Type B pancreatic cell (in vitro differentiated cells): ENCODE results near the gene CPNE2. TPM values are rescaled to one million over a fixed set of nuclear protein-coding genes. Genes with fewer than 3 reads are reported as not detected.

Source experiments
- DNase-seq: peaks from one replicate; pipeline ENCODE4 v3.0.0; 2021; ENCODE audit warnings: mixed read lengths; ENCODE audit not compliant: unreplicated experiment; ENCODE audit errors: extremely low spot score
- H3K27ac Mint-ChIP-seq: 2 replicates; pipeline ENCODE4 v1.8.0; 2021; ENCODE audit warnings: mild to moderate bottlenecking, mixed read lengths
- H3K27me3 Mint-ChIP-seq: 2 replicates; pipeline ENCODE4 v1.8.0; 2021; ENCODE audit warnings: mixed read lengths
- H3K36me3 Mint-ChIP-seq: 2 replicates; pipeline ENCODE4 v1.8.0; 2021; ENCODE audit warnings: mixed read lengths
- H3K4me1 Mint-ChIP-seq: one replicate; pipeline ENCODE4 v1.8.0; 2021; ENCODE audit warnings: mixed read lengths; ENCODE audit not compliant: unreplicated experiment
- H3K4me3 Mint-ChIP-seq: 2 replicates; pipeline ENCODE4 v1.8.0; 2021; ENCODE audit warnings: mild to moderate bottlenecking, mixed read lengths
- H3K9me3 Mint-ChIP-seq: 2 replicates; pipeline ENCODE4 v1.8.0; 2021; ENCODE audit warnings: mixed read lengths
- total RNA-seq: library from RNA; stranded (reverse); gene quantifications from 2 replicates; pipeline ENCODE4 v1.2.1, GENCODE V29; 2021; ENCODE audit warnings: low replicate concordance
- TF ChIP-seq, protein P1 (sequence below): fragments of 200-600 bp; sonication (generic); conservative IDR thresholded peaks from 2 replicates; pipeline ENCODE4 v1.5.0; 2021; ENCODE audit warnings: antibody characterized with exemption, mild to moderate bottlenecking

The CPNE2 gene
- total RNA-seq, 1 donor from 2014 or later = 28.8 TPM

DNA sequence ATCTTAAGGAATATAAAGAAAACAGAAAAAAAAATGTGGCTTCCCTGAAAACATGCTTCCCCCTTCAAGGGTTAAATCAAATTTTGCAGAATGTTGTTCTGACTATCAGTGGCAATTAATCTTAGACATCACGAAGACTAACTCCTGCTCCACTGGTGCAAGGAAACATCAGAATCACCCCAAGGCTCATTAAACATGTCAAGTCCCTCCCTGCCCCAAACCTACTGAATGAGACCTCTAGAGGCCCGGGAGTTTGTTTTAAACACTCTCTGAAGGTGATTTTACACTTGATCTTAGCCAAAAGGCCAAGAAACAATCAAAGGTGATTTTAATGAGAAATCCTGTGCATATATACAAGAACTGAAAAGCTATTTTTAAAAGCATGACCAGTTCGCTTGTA is 75.2 kb downstream of the CPNE2 start:
- peaks cover 21% of the 10 kb centered on the region for H3K36me3 Mint-ChIP-seq
- peak overlapping the region; percentile 68 for H3K27ac Mint-ChIP-seq
- peaks cover 16% of the 10 kb centered on the region for H3K4me1 Mint-ChIP-seq
- no peaks in the 10 kb centered on the region for H3K9me3 Mint-ChIP-seq
- H3K4me3 Mint-ChIP-seq = no peak overlapping the region
- TF ChIP-seq, protein P1, sequence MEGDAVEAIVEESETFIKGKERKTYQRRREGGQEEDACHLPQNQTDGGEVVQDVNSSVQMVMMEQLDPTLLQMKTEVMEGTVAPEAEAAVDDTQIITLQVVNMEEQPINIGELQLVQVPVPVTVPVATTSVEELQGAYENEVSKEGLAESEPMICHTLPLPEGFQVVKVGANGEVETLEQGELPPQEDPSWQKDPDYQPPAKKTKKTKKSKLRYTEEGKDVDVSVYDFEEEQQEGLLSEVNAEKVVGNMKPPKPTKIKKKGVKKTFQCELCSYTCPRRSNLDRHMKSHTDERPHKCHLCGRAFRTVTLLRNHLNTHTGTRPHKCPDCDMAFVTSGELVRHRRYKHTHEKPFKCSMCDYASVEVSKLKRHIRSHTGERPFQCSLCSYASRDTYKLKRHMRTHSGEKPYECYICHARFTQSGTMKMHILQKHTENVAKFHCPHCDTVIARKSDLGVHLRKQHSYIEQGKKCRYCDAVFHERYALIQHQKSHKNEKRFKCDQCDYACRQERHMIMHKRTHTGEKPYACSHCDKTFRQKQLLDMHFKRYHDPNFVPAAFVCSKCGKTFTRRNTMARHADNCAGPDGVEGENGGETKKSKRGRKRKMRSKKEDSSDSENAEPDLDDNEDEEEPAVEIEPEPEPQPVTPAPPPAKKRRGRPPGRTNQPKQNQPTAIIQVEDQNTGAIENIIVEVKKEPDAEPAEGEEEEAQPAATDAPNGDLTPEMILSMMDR = no peak
- DNase-seq = no peak
- H3K27me3 Mint-ChIP-seq = no peaks in the 10 kb centered on the region

DNA sequence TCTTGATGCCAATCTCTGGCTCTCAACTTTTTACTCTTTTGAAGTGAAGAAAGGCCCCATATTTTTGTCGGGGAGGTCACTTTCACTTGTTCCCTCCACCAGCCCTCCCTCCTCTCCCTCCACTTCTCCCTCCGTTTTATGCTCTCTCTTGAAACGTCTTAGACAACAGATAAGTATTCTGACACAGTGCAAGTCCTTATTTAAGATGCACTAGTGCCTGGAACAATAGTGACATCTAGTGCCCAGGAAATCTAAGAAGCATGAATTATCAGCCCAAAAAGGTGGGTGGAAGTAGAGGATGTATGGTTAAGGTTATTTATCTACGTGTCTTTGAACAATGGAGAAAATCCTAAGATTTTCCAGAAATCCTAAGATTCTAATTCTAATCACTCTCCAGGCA is 75.6 kb downstream of the CPNE2 start:
- H3K27ac Mint-ChIP-seq = no peak overlapping the region
- TF ChIP-seq, protein P1 = peak; percentile 77

DNA sequence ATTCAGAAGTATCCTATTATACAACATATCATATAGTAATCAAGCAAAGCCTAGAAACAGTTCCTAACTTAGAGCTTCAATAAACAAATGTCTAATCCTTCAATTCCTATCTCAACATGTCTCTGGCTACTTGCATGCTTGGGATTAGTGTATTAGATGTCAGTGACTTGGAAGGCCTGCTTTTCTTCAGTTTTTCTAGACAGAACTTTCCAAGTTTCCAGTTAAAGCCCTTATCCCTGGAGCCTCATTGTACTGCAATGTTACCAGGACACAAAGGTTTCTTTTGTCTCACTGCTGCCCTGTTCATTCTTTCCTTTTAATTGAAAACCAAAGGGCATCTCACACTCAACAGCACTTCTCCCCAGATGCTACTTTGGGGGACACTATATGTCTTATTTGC is 76.9 kb downstream of the CPNE2 start:
- H3K27ac Mint-ChIP-seq = no peak overlapping the region
- no peaks in the 10 kb centered on the region for H3K9me3 Mint-ChIP-seq

More for the DNA sequence above, 75.6 kb downstream of the CPNE2 start:
- DNase-seq = no peak
- no peak overlapping the region for H3K4me3 Mint-ChIP-seq
- H3K4me1 Mint-ChIP-seq = peaks cover 16% of the 10 kb centered on the region
- H3K27me3 Mint-ChIP-seq = no peaks in the 10 kb centered on the region
- no peaks in the 10 kb centered on the region for H3K9me3 Mint-ChIP-seq
- H3K36me3 Mint-ChIP-seq = peaks cover 21% of the 10 kb centered on the region

DNA sequence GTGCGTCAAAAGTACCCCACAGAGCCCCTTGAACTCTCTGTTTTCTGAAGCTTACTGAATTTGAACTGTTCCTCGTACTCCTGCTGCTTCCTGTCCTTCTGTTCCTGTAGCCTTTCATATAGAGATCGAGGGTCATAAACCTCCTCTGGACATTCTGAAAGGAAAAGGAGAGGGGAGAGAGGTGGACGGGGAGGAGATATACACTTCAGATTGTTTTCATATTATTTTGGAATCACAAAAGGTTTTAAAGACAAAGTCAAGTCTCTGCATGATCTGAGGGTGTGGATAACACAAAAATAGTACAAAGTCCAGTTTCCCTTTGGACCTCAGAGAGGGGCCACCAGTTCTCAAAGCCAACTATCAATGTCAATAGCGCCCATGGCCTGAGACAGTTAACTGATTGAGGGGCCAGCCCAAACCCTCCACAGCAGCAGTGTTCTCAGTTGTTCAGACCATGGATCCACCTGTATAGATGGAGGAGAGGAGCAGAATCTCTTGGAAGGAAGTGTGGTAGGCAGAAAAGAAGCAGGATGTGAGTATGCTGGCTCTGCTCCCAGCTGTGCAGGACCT is 80.4 kb downstream of the CPNE2 start:
- Mint-ChIP-seq H3K27me3 (no peaks in the 10 kb centered on the region), H3K36me3 (peaks cover 10% of the 10 kb centered on the region), H3K9me3 (no peaks in the 10 kb centered on the region), H3K4me3 (no peak overlapping the region), H3K27ac (no peak overlapping the region), H3K4me1 (peaks cover 4% of the 10 kb centered on the region)
- no peak for DNase-seq
- TF ChIP-seq, protein P1 = no peak

More for the DNA sequence above, 76.9 kb downstream of the CPNE2 start:
- H3K4me3 Mint-ChIP-seq = no peak overlapping the region
- DNase-seq = no peak
- TF ChIP-seq, protein P1 = no peak
- H3K27me3 Mint-ChIP-seq = no peaks in the 10 kb centered on the region
- H3K36me3 Mint-ChIP-seq = peaks cover 16% of the 10 kb centered on the region
- peaks cover 16% of the 10 kb centered on the region for H3K4me1 Mint-ChIP-seq

DNA sequence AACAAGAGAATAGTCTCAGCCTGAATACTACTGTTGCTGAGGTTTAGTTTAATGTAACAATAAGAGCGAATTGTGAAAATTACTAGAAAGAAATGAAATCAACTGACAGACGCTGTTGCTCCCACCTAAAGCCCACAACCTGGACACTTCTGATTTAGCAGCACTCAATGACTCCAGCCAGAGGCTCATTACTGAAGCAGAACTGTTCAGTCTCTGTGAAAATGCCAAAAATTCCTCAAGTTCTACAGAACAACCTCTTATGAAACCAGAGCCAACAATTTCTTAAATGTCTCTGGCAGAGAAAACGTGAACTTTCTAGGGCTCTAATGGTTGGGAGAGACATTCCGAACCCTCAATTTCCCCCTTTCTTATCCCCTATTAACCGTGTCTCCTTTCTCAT is 83.5 kb downstream of the CPNE2 start:
- no peak for DNase-seq
- Mint-ChIP-seq H3K9me3 (no peaks in the 10 kb centered on the region), H3K4me3 (no peak overlapping the region), H3K27ac (no peak overlapping the region), H3K4me1 (no peaks in the 10 kb centered on the region), H3K27me3 (no peaks in the 10 kb centered on the region), H3K36me3 (peaks cover 9% of the 10 kb centered on the region)
- TF ChIP-seq, protein P1 = no peak
